ENCODE results near the gene DAPK2.

DAPK2 gene

GRCh38 chr15:63997715-63998442 is 48.4 kb downstream of the DAPK2 start:
- no peak for DNase-seq (ENCODE audit: low read depth in 2 of 2)

GRCh38 chr15:63996794-63997357 is 49.4 kb downstream of the DAPK2 start:
- DNase-seq (ENCODE audit: low read depth in 2 of 2), result no peak

DNA sequence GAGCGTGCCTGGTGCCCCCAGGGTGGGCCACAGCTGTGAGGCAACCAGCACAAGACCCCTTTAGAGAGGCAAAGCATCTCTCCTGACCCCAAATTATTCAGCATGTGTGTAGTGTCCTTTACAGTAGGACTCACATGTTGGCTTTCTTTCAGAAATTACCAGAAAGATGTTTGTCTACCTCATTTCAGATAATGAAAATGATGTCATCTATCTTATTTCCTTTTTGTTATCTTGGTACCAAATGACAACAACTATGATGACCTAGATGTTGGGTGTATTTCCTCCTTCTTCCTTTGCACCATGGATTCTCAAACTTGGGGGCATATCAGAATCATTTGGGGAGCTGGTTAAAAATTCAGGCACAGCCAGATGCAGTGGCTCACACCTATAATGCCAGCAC is 50.5 kb downstream of the DAPK2 start:
- no peak for DNase-seq (ENCODE audit: low read depth in 2 of 2)

DNA sequence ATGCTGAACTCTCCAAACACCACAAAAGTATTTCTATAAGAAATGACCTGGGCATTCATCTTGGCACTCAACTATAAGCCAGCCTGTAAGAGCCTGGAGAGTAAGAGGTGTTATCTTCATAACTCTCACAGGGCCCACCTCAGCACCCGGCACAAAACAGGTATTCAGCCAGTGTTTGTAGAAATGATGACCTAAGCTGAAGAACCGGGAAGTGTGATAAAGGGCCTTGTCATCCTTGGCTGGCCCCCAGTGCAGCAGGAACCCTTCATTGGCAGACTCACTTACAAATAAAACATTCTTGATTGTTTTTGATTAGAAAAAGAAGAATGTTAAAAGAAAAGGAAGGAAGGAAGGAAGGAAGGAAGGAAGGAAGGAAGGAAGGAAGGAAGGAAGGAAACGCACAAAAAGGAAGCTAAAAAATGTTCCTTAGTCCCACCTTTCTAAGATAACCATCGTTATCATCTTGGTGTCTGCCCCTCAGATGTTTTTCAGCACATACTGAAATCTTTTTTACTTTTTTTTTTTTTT is 52.1 kb downstream of the DAPK2 start:
- no peak for DNase-seq (ENCODE audit: low read depth in 2 of 2)

- DNase-seq (ENCODE audit: low read depth in 2 of 2), result no peak
Observed at GRCh38 chr15:63992300-63992699, 54.0 kb downstream of the DAPK2 start.

DNA sequence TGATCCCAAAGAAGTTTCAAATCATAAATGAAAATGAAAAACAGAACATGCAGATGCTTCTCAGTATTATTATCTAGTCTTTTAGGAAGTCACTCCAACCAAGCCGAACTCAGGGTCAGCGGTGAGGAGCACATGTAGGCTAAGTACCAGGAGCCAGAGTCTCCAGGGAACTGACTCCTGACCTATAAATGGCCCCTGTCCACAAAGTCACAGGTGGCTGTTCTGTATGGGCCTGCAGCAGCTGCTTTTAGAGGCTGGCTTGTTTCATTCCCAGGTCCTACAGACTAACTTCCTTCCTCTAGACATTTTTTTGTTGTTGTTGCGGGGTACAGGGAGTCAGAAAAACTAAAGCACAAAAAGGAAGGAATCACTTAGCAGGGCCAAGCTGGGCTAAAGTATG is 54.6 kb downstream of the DAPK2 start:
- no peak for DNase-seq (ENCODE audit: low read depth in 2 of 2)

GRCh38 chr15:63990454-63990853 is 55.8 kb downstream of the DAPK2 start:
- no peak for DNase-seq (ENCODE audit: low read depth in 2 of 2)

DNA sequence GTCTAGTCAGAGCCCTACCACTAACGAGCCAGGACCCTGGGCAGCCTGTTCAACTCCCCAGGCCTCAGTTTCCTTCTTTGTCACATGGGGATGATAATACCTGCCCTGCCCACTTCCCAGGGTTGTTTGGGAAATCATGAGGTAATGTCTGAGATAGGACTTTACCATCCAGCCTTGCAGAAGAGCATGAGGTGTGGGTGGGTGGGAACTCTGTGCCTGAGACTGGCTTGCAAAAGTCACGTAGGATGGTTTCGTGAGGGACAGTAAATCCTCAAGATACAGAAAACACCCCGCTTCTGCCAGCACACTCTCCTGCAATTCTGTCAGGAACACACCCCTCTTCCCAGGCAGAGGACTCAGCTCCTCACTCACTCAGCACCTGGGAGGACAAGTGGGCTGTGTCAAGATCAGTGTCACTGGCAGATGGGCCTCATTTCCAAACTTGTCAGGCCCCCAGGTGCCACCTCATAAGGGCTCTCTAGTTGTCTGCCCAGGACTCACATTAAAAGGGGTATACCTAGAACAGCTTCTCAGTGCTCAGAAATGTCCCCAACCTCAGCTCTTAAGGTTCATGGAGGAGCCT is 58.4 kb downstream of the DAPK2 start:
- no peak for DNase-seq (ENCODE audit: low read depth in 2 of 2)

GRCh38 chr15:63986751-63987341 is 59.4 kb downstream of the DAPK2 start:
- DNase-seq (ENCODE audit: low read depth in 2 of 2), result no peak

- no peak for DNase-seq (ENCODE audit: low read depth in 2 of 2)
Observed at GRCh38 chr15:63986185-63986680, 60.1 kb downstream of the DAPK2 start.

DNA sequence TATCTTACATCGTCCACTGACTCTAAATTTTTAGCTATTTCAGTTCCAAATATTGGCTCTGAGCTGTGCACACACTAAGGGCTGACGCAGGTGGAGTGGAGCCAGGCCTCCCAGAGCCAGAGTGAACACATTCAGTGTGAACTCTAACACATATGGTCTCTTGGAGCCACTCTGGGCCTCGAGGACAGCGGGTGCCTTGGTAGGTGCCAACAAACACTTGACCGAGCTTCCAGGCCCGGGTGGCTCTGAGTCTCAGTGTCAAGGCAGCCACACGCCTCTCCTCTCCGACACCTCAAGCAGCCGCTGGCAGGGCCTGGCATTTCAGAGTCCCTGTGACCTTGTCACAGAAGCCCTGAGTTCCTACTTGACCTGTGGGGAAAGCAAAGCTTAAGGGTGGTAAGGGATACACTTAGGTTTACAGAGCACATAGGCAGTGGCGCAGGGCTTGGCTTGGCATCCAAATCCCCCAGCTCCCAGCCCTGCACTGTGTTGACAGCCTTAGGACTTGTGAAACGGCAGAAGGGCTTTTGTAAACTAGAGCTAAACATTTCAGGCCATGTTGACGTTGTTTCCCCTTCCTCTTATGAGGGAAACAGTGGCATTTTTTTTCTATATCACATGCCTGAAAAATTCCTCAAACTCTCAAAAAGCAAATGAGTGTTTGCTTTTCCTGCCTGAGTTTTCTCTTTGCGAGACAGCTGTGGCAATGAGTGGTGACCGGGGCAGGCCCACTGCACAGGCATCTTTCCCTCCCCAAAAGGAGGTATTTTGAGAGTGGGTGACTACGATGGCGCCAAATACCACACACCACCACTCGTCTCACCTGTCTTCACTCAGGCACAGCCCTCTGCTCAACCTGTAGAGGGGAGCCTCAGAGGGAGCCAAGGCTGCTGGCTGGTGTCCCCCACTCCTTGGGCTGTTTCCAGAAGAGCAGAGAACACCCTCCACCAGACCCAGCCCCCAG is 60.8 kb downstream of the DAPK2 start:
- no peak for DNase-seq (ENCODE audit: low read depth in 2 of 2)

GRCh38 chr15:63984331-63984730 is 62.0 kb downstream of the DAPK2 start:
- no peak for DNase-seq (ENCODE audit: low read depth in 2 of 2)

GRCh38 chr15:63983061-63983711 is 63.1 kb downstream of the DAPK2 start:
- no peak for DNase-seq (ENCODE audit: low read depth in 2 of 2)

DNA sequence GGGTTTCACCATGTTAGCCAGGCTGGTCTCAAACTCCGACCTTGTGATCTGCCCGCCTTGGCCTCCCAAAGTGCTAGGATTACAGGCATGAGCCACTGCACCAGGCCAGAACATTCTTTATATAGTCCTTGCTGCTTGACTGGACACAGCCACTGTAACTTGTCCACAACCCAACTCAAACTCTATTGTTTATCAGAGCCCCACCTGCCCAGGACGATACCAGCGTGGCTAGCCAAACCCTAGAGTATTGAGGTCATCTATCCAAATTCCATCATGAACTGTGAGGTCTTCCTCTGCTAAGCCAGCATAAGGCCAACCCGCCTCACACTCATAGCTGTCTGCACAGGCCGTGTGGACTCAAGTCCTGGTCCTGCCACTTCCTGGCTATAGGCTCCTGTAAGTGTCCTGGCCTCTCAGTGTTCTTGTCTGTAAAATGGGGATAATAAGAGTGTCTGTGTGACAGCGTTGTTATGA is 63.9 kb downstream of the DAPK2 start:
- DNase-seq (ENCODE audit: low read depth in 2 of 2), result no peak

- DNase-seq (ENCODE audit: low read depth in 2 of 2), result no peak
Observed at GRCh38 chr15:63981596-63982320, 64.5 kb downstream of the DAPK2 start.

DNA sequence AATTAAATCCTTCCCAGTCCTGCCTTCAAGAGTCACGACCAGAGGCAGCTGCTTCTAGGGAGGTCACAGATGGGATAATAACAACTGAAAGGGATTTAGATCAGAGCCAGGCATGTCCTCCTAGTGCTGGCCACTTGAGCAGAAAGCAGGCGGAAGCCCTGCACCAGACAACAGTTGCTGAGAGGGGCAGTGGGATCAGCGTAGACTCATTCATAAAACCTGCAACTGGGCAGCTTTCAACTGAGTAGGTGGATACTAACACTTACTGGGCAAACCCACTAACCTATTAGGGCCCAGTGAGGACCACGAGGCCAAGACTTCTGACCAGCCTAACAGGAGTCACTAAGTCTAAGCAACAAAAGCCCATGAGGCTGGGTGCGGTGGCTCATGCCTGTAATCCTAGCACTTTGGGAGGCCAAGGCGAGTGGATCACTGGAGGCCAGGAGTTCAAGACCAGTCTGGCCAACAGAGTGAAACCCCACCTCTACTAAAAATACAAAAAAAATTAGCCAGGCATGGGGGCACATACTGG is 67.0 kb downstream of the DAPK2 start:
- DNase-seq (ENCODE audit: low read depth in 2 of 2), result no peak

GRCh38 chr15:63978511-63979261 is 67.6 kb downstream of the DAPK2 start:
- no peak for DNase-seq (ENCODE audit: low read depth in 2 of 2)

DNA sequence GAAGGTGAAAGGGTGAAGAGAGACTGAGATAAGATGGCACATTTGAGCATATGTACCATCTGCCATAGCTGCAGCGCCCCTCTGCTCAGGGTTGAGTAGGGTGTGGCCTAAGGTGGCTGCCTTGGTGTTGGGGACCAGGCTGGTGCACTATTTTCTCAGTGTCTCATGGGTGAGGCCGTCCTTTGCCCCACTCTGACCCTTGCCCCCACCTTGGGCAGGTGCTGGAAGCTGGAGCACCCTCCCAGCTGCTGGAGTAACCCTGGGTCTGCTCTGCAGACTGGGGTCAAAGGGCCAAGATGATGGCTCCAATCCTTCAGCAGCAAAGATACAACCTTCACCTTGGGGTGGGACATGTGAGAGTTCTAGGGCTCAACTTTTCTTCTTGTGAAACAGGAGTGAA is 69.2 kb downstream of the DAPK2 start:
- no peak for DNase-seq (ENCODE audit: low read depth in 2 of 2)

GRCh38 chr15:63974021-63974420 is 72.3 kb downstream of the DAPK2 start:
- no peak for DNase-seq (ENCODE audit: low read depth in 2 of 2)
